Ramos (cell line): ENCODE measurements around the gene GHRL.
"Not testable (repeated sequence)": the region's sequence is repeated elsewhere in the genome, so short reads cannot be mapped to it uniquely, and the experiment has no call there.

Experiments used
- in situ Hi-C: fragments of 300-500 bp; cut with MboI; formaldehyde crosslinking; loops from one replicate; pipeline ENCODE4 v1.14.3; 2022; ENCODE audit warnings: low sequenced_read_pairs; ENCODE audit not compliant: unreplicated experiment

Gene GHRL

GRCh38 chr3:10303785-10304184 lies 11.0 kb upstream of the GHRL start:
- in situ Hi-C loops: no loop called here

- in situ Hi-C loops: no loop called here
Measured at GRCh38 chr3:10303105-10303504, 10.4 kb upstream of the GHRL start.

GRCh38 chr3:10300087-10300486 lies 7.3 kb upstream of the GHRL start:
- in situ Hi-C loops: no loop called here

GRCh38 chr3:10299679-10300078 lies 6.9 kb upstream of the GHRL start:
- in situ Hi-C loops: no loop called here

GRCh38 chr3:10299175-10299574 lies 6.4 kb upstream of the GHRL start:
- in situ Hi-C loops: no loop called here

- in situ Hi-C loops: not testable (repeated sequence)
Measured at GRCh38 chr3:10298064-10298463, 5.3 kb upstream of the GHRL start.

GRCh38 chr3:10294030-10294586 lies 1.4 kb upstream of the GHRL start:
- in situ Hi-C loops: no loop called here

GRCh38 chr3:10291641-10292040 lies 1.1 kb downstream of the GHRL start:
- in situ Hi-C loops: no loop called here

GRCh38 chr3:10290481-10291176 lies 2.1 kb downstream of the GHRL start:
- in situ Hi-C loops: no loop called here

- in situ Hi-C loops: no loop called here
Measured at GRCh38 chr3:10289787-10290355, 2.9 kb downstream of the GHRL start.

- in situ Hi-C loops: no loop called here
Measured at GRCh38 chr3:10289077-10289476, 3.7 kb downstream of the GHRL start.

GRCh38 chr3:10288575-10288960 lies 4.2 kb downstream of the GHRL start:
- in situ Hi-C loops: no loop called here

- in situ Hi-C loops: no loop called here
Measured at GRCh38 chr3:10287936-10288574, 4.7 kb downstream of the GHRL start.

GRCh38 chr3:10286596-10287295 lies 6.0 kb downstream of the GHRL start:
- in situ Hi-C loops: no loop called here

- in situ Hi-C loops: no loop called here
Measured at GRCh38 chr3:10286133-10286524, 6.6 kb downstream of the GHRL start.

GRCh38 chr3:10285272-10286132 lies 7.2 kb downstream of the GHRL start:
- in situ Hi-C loops: no loop called here

- in situ Hi-C loops: no loop called here
Measured at GRCh38 chr3:10284496-10284895, 8.3 kb downstream of the GHRL start.

GRCh38 chr3:10283638-10284037 lies 9.1 kb downstream of the GHRL start:
- in situ Hi-C loops: no loop called here

GRCh38 chr3:10281951-10282350 lies 10.8 kb downstream of the GHRL start:
- in situ Hi-C loops: no loop called here

- in situ Hi-C loops: no loop called here
Measured at GRCh38 chr3:10280571-10280970, 12.2 kb downstream of the GHRL start.
